OCI-LY3 (cell line): ENCODE results near the gene TOM1L2.

ENCODE experiments used
- EZH2phosphoT487 ChIP-seq: fragments of 200-600 bp; shearing (Covaris generic); IDR thresholded peaks from 2 replicates; pipeline ENCODE4 v1.6.1; 2018; ENCODE audit warnings: antibody characterized with exemption, mixed run types, low read depth
- TF ChIP-seq, protein P1 (sequence below): fragments of 200-600, 300-600 bp; sonication (generic); IDR thresholded peaks from 2 replicates; pipeline ENCODE4 v1.5.1; 2014; ENCODE audit warnings: antibody characterized with exemption, low read length, low read depth

DNA sequence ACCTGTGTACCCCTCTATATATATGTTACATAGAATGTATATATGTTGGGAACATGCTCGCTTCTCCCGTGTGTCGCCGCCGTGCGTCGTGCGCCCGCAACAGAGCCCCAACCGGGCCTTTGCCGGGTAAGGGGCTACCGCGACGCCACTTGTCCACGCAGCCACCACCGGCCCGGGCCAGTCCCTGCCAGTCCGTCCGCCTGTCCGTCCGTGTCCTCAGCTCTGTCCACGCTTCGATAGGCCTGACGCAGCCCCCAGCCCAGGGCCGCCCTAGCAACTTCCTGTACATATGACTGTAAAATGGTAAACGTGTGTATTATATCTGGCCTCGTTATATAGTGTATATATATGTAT lies 161.3 kb downstream of the TOM1L2 start:
- TF ChIP-seq, protein P1, sequence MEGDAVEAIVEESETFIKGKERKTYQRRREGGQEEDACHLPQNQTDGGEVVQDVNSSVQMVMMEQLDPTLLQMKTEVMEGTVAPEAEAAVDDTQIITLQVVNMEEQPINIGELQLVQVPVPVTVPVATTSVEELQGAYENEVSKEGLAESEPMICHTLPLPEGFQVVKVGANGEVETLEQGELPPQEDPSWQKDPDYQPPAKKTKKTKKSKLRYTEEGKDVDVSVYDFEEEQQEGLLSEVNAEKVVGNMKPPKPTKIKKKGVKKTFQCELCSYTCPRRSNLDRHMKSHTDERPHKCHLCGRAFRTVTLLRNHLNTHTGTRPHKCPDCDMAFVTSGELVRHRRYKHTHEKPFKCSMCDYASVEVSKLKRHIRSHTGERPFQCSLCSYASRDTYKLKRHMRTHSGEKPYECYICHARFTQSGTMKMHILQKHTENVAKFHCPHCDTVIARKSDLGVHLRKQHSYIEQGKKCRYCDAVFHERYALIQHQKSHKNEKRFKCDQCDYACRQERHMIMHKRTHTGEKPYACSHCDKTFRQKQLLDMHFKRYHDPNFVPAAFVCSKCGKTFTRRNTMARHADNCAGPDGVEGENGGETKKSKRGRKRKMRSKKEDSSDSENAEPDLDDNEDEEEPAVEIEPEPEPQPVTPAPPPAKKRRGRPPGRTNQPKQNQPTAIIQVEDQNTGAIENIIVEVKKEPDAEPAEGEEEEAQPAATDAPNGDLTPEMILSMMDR = no peak
- no peak for TF ChIP-seq EZH2phosphoT487
